ENCODE data around the gene IGFLR1. TPM values are rescaled to one million over a fixed set of nuclear protein-coding genes. Genes with fewer than 3 reads are reported as not detected.

Gene IGFLR1
- total and polyA plus RNA-seq, 2 of the 4 experiments (the other 2 are of a cell fraction) = 0.72 to 2.7 TPM

- POLR2A ChIA-PET (ENCODE audit: unreplicated experiment) = interaction anchor here (0.9 kb wide), 1 partner anchor 18 kb away, joined by 3 read pairs; no protein-coding TSS in a partner anchor
- no TSS peak for BruUV-seq (replicated peaks)
- TF ChIP-seq RAD21 (IDR thresholded peaks at IDR 0.05; ENCODE audit: low read length) (no peak), CHD1 (IDR thresholded peaks at IDR 0.05; ENCODE audit: low read depth, low read length) (no peak), MXI1 (IDR thresholded peaks at IDR 0.05; ENCODE audit: borderline replicate concordance, low read depth, low read length) (no peak)
- no peak overlapping the region for H3K56ac ChIP-seq (ENCODE audit: extremely low read depth, insufficient read depth, low read length)
- no peaks in the 10 kb centered on the region for H3K27me3 ChIP-seq (ENCODE audit: control insufficient read depth, insufficient read depth, low read length)
- no peak overlapping the region for H2BK20ac ChIP-seq (ENCODE audit: low read depth, low read length)
- H3K18ac ChIP-seq (ENCODE audit: low read depth, low read length) = no peak overlapping the region
- intact Hi-C loops (cut with micrococcal nuclease) = no loop called here
- H4K5ac ChIP-seq (ENCODE audit: low read depth, low read length) = no peak overlapping the region
- peaks cover 5% of the 10 kb centered on the region; the same call in 1 of the 2 replicates for H3K9me1 ChIP-seq (ENCODE audit: insufficient read depth, low read length)
- no peak overlapping the region for H3K23ac ChIP-seq (ENCODE audit: low read depth, low read length)
- peak overlapping the region; percentile 14; the same call in 1 of the 2 replicates for H3K4ac ChIP-seq (ENCODE audit: low read depth, low read length)
- CTCF ChIA-PET = interaction anchor here (1.2 kb wide), 1 partner anchor 11 kb away, joined by 5 read pairs; no protein-coding TSS in a partner anchor
- no peak for DNase-seq
- H3K79me1 ChIP-seq (ENCODE audit: low read depth in 1 of 2, low read length in 2 of 2) = peaks cover 0 to 18% of the 10 kb centered on the region in 2 experiments; a peak in 2 of 4 replicates
- WGBS, 2 experiments (ENCODE audit: extremely low coverage in 2 of 2, insufficient read length in 1 of 2) = no CpG with 5 or more reads among the region's 12 CpGs
- H3K4me3 ChIP-seq (ENCODE audit: insufficient read depth, low read depth, low read length) = peak overlapping the region; percentile 61
- no peak for ATAC-seq (ENCODE audit: low read depth)
- no peak overlapping the region for H2BK120ac ChIP-seq (ENCODE audit: low read depth, low read length)
- no peak overlapping the region for H2BK15ac ChIP-seq (ENCODE audit: low read depth, low read length)
- no peaks in the 10 kb centered on the region for H3K9me3 ChIP-seq (ENCODE audit: control insufficient read depth, insufficient read depth, low read length)
- H4K20me1 ChIP-seq (ENCODE audit: insufficient read depth, low read length) = no peaks in the 10 kb centered on the region; the same call in 1 of the 2 replicates
- H3K27ac ChIP-seq (ENCODE audit: insufficient read depth, low read length) = peak overlapping the region; percentile 66
- peak overlapping the region; percentile 93 for H2AFZ ChIP-seq (replicated peaks; ENCODE audit: low read length, poor library complexity)
- in situ Hi-C loops (cut with MboI; ENCODE audit: low sequenced_read_pairs) = no loop called here
- no peak overlapping the region for H2AK9ac ChIP-seq (replicated peaks; ENCODE audit: low read depth, low read length, poor library complexity)
- peak overlapping the region; percentile 72 to 86; a peak in 2 of 4 replicates for H4K8ac ChIP-seq (ENCODE audit: low read depth in 2 of 2, low read length in 2 of 2)
- no peak overlapping the region for H2AK5ac ChIP-seq (ENCODE audit: low read depth, low read length)
- no peak overlapping the region for H4K91ac ChIP-seq (ENCODE audit: insufficient read depth, low read depth, low read length)
- H3K36me3 ChIP-seq (ENCODE audit: control insufficient read depth, insufficient read depth, low read length) = peaks cover 27% of the 10 kb centered on the region
- peak overlapping the region; percentile 98 for H3K4me2 ChIP-seq (ENCODE audit: low read depth, low read length)
- dilution Hi-C loops (cut with HindIII; ENCODE audit: low sequenced_read_pairs, unreplicated experiment) = no loop called here
- H3K4me1 ChIP-seq (ENCODE audit: control insufficient read depth, insufficient read depth, low read length) = 0 out of 2 replicates have a peak, but pooled peaks cover 3% of the 10 kb centered on the region
- peak overlapping the region; percentile 39; the same call in 1 of the 2 replicates for H3K14ac ChIP-seq (replicated peaks; ENCODE audit: low read depth, low read length)
- peak overlapping the region; percentile 62 for H3K9ac ChIP-seq (ENCODE audit: low read depth, low read length)
- peak overlapping the region; percentile 35 for H2BK5ac ChIP-seq (ENCODE audit: low read depth, low read length, poor library complexity, severe bottlenecking)
These were observed 1.1 kb downstream of the IGFLR1 start for GRCh38 chr19:35741203-35741515.
